HG02571 (cell line): ENCODE data around the gene GCH1.
A peak's percentile ranks its signal among the peaks of the same experiment; 100 is the strongest.
"Not testable (repeated sequence)": the region's sequence is repeated elsewhere in the genome, so short reads cannot be mapped to it uniquely, and the experiment has no call there.

Experiments
- ATAC-seq: cut with Tn5 transposase; IDR thresholded peaks from one replicate; pipeline ENCODE4 v1.9.1; 2021; ENCODE audit warnings: mild to moderate bottlenecking, moderate library complexity; ENCODE audit not compliant: unreplicated experiment

The GCH1 gene, protein sequence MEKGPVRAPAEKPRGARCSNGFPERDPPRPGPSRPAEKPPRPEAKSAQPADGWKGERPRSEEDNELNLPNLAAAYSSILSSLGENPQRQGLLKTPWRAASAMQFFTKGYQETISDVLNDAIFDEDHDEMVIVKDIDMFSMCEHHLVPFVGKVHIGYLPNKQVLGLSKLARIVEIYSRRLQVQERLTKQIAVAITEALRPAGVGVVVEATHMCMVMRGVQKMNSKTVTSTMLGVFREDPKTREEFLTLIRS

DNA sequence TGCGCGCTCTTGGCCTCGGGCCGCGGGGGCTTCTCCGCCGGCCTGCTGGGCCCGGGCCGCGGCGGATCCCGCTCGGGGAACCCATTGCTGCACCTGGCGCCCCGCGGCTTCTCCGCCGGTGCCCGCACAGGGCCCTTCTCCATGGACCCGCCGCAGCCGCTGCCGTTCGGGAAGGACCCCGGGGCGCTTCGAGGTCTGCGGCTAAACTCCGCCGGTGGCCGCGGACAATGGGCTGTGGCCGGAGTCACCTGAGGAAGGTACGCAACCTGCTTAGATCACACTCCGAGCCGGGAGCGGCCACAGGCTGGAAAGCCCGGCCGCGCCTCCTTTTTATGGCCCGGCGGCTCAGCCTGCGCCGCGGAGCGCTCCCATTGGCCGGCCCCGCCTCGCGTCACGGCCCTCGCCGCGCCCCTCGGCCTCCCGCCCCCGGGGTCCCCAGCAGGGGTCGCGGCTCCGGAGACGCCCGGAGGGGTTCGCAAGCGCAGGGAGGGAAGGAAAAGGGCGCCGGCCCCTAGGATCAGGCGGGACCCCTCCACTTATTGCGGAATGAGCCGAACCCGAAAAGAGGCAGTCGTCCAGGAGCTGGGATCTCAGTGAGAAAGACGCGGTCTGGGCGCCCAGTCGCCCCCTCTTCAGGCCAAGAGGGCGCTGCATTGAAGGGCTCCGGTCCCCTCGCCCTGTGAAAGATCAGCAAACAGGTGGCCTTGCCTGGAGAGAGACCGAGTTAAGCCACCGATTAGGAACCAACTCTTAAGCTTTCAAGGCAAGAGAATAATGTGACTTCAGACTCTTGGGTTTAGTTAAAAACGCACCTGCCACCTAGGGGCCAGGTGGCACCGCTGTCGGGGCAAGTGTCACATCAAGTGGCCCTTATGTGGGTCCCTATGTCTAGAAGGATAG is at the start of gene GCH1:
TSS of gene GCH1 (minus strand) at position 306 of the 900 bp plus-strand sequence. CDS start at position 143, 163 bp downstream.
- peak; percentile 83 for ATAC-seq

DNA sequence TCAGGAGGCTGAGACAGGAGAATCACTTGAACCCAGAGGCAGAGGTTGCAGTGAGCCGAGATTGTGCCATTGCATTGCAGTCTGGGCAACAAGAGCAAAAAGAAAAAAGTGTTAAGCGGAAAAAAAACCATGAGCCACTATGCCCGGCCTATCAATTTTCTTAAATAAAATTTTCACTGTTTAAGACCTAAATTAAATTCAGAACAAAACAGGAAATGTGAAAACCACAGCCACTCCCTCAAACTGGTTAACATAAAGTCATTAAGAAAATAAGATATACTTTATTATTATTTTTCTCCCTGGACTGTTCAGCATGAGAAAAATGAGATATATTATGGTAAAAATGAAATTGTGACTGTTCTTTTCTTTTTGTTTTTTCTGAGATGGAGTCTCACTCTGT is 44.6 kb upstream of the GCH1 start:
- ATAC-seq: no peak

DNA sequence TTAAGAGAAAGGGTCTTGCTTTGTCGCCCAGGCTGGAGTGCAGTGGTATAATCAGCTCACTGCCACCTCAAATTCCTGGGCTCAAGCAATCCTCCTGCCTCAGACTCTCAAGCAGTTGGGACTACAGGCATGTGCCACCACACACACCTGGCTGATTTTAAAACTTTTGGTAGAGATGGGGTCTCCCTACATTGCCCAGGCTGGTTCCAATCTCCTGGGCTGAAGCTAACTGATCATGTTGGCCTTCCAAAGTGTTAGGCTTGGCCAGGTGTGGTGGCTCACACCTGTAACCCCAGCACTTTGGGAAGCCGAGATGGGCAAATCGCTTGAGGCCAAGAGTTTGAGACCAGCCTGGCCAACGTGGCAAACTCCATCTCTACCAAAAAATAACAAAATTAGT is 43.9 kb upstream of the GCH1 start:
- no peak for ATAC-seq

DNA sequence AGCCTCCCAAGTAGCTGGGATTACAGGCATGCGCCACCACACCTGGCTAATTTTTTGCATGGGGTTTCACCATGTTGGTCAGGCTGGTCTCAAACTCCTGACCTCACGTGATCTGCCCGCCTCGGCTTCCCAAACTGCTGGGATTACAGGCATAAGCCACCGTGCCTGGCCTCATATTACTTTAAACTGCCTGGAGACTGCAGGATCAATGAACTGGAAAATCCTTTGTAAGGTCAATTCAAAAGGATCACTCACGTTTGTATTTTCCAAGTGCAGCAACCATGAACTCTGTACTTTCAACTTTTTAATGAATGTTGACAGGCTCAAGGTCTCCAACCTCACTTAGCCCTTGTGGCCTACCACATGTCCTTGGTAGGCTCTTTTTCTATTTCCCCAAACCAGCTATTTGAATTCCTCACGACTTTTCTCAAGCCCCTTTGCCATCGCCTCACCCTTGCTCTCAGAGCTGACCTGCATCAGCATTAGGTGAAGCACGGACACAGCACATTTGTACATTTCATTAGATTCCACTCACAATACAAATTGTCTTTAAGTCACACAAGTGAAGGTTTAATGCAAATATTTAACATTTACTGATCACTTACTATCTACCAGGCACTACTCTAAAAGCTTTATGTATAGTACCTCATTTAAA is 42.2 kb upstream of the GCH1 start:
- ATAC-seq: no peak

DNA sequence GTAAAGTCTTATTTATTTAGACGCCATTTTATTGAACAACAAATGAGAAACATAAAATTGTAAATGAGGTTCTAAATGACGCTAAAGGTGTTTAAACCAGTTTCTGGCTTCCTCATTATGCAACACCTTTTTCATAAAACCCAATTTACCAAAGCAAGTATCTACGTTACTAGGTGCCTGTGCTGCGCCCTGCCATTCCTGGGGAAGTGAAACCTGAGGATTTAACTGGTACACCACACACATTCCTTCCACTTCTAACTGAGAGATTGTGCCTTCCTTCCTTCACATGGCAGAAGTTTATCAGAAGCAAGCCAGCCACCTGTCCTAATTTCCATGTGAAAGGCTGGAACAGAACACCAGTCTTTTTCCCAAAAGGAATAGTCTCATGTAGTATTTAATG is 40.3 kb upstream of the GCH1 start:
- no peak for ATAC-seq

DNA sequence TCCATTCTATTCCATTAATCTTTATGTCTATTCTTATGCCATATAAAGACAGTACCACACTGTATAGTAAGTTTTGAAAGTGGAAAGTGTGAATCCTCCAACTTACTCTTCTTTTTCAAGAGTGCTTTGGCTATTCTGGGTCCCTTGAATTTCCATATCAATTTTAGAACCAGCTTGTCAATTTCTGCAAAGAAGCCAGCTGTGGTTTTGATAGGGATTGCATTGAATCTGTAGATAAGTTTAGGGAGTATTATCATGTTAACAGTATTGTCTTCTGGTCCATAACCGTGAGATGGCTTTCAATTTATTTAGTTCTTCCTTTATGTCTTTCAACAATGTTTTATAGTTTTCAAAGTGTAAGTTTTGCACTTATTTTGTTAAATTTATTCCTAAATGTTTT is 34.2 kb upstream of the GCH1 start:
- ATAC-seq: no peak

DNA sequence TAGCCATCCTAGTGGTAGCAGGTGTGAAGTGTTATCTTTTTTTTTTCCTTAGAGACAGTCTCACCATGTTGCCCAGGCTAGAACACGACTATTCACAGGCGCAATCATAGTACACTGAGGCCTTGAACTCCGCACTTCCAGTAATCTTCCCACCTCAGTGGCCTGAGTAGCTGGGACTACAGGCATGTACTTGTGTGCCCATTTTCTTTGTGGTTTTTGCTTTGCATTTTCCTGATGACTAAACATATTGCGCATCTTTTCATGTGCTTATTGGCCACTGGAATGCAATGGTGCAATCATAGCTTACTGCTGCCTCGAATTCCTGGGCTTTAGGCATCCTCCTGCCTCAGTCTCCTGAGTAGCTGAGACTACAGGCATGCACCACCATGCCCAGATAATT is 33.3 kb upstream of the GCH1 start:
- ATAC-seq: no peak

DNA sequence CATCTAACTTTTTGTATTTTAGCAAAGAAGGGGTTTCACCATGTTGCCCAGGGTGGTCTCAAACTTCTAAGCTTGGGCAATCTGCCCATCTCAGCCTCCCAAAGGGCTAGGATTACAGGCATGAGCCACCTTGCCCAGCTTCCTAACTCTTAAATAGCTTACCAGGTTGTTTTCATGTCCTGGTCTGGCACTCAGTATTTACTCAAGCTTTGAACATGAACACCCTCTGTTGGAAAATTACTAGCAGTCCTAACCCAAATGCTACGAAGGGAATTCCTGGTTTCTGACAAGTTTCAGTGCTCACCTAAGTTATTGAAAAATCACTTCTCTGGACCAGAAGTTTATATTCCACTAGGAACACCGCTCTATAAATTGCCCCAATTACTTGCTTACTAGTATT is 32.5 kb upstream of the GCH1 start:
- ATAC-seq: no peak

DNA sequence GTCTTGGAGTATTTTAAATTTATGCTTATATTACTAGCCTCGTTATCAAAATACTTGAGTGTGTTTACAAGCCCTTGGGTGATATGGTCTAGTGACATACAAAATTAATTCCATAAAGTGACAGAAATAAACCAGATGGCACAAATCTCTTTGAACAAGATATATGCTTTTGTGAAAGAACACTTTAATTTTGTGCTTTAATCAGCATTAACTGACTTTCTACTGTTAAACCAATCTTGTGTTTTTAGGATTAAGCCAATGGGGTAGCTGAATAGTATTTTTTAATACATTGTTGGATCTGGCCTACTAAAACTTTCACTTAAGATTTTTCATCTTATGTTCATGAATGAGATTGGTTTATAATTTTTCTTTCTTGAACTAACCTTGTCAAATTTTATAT is 30.4 kb upstream of the GCH1 start:
- ATAC-seq: no peak

DNA sequence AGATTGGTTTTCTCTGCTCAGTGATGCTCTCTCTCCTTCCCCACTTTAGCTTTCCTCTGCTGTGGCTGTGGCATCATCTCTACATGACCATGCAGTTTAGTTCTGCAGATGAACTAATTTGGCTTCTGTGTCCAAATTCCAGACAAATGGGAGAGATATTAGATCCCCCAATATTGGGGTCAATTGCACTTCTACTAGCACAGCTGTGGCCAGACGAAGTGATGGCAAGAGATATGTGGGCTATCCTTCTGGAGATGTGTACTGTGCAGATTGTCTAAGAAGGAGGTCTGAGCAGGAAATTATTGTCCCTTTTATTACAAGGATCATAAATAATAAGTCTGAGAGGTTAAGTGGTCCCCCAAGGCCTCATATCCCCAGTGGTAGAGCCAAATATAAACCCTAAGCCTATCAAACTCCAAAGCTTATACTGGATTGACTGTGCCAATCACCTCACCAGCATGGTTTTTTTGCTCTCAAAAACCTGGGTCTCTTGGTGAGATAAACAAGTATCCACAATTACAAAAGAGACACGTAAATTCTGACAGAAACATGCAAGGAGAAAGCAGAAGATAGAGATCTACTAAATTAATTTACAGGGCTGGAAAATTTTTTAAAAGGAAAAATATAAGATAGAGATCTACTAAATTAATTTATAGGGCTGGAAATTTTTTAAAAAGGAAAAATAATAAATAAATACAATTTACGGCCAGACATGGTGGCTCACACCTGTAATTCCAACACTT is 29.1 kb upstream of the GCH1 start:
- ATAC-seq: no peak

DNA sequence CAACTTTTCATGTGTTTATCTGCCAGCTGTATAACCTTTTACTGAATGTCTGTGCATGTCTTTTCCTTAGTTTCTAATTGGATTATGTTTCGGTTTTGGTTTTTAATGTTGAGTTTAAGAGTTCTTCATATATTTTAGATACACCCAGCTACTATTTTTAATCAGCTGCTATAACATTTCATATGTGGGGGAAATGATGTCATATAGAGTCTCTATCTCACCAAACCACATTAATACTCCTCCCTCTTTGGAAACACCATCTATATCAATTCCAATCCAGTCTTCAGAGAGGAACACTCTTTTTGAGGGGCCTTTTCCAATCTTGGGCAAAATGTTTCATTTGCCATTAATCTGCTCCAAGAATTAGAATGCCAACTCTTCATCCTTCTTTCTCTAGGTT is 28.5 kb upstream of the GCH1 start:
- ATAC-seq: no peak

DNA sequence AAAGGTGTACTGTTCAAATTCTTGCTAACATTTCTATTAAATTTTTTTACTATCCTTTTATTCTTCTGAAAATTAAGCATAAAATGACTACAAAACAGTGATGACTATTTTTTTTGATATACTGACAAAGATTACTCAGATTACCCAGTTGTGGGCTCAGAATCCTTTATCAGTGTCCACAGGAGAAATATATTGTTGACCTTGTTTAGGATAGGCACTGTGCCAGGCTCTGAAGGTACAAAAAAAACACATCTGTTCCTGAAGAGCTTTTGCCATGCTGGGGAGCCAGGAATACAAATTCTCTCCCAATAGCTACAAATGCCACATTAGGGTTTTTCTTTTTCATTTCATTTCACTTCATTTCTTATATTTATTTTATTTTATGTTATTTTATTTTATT is 26.9 kb upstream of the GCH1 start:
- ATAC-seq: no peak

DNA sequence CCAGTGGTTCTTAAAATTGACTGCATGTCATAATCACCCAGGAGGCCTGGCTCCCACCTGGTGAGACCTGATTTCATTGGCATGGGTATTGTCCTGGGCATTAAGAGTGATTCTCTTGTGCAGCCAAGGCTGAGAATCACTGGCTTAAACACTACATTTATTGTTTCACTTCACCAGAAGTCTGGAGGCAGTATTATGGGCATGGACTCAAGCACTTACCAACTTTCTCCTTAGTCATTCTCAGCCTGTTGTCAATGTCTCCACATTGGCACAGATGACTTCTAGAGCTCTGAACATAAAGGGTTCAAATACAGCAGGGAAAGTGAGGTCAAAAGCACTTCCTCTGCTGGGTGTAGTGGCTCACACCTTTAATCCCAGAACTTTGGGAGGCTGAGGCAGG is 25.6 kb upstream of the GCH1 start:
- ATAC-seq: no peak

DNA sequence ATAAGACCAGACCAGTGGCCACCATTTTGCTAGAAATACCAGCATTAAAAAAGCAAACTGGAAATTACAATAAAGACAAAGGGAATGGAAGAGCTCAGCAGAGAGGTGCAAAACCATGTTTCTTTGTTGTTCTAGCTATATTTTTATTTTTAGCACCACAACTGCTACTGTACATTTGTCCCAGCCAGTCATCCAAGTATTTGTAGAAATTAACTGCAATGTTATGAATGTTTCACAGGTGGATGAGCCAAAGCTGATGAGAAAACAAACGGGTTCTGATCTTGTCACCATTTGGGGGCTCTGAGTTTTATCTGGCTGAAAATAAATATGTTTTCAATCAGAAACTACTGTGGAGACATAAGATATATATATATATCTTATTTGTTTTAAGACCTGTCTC is 24.9 kb upstream of the GCH1 start:
- no peak for ATAC-seq

DNA sequence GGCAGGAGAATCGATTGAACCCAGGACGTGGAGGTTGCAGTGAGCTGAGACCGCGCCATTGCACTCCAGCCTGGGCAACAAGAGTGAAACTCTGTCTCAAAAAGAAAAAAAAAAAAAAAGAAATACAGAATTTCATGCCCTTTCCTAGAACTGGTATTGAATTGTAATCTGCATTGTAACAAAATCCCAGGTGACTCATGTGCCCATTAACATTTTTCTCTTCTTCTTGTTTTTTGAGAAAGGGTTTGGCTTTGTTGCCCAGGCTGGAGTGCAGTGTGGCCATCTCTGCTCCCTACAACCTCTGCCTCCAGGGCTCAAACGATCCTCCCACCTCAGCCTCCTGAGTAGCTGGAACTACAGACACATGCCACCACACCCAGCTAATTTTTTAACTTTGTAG is 23.9 kb upstream of the GCH1 start:
- not testable (repeated sequence) for ATAC-seq

DNA sequence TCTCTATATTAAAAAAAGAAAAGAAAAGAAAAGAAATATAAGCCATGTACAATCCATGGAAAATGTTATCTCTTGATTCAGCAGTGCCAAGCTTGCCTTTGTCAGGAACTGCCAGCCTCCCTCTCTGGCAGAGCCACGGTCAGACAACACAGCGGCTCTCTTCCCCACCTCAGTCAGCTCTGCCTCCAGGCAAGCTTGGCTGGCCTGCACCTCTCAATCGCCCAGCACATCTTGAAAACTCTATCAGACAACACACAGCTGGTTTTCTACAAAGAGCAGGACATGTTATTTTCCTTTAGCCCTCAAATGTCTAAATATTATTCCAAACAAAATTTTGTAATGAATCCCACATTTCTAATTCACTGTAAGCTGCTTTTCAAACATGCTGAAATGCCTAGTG is 20.0 kb upstream of the GCH1 start:
- ATAC-seq: no peak

DNA sequence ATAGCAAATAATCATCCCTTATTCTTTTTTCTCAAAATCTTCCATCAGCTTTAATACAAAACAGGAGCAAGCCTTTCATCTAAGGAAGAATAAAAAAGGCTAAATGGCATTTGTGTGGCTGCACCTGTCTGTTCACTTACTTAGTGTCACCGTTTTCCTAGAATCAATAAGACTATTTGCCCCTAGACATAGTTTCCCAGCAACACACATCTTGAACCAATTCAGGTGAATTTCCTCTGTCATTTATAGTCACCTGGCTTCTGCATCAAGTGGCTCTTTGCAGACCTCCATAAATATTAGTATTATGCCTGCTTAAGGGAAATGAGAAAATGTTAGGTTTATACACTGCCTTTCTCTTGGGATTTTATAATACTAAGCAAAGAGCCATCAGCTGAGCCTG is 17.4 kb upstream of the GCH1 start:
- ATAC-seq: no peak

DNA sequence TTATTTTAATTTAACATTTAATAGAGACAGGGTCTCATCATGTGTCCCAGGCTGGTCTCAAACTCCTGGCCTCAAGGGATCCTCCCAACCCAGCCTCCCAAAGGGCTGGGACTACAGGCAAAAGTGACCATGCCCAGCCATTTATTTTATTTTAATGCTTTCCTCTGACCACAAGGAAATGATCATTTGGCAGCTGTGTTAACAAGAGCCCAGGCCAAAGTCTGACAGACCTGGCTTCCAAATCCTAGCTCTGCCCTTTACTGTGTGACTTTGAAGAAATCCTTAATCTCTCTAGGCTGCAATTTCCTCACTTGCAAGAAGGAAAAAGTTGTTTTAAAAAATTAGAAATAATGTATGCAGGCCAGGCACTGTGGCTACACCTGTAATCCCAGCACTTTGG is 16.7 kb upstream of the GCH1 start:
- no peak for ATAC-seq

DNA sequence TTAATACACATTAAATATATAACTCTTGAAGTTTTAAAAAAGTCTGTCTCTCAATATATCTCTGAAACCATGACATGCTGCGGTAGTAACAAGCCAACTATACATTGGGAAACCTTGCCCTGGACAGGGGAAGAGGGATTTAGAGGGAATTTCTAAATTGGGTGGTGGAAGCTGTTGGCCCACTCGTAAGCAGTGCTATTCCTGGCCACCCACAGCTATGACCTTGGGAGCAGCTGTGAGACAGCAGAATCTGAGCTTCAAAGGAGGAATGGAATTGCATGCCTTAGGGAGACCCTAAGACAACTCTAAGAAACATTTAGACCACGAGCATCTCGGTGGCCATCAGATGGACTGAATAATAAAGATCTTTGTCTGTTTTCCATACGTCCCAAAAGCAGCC is 15.8 kb upstream of the GCH1 start:
- no peak for ATAC-seq

DNA sequence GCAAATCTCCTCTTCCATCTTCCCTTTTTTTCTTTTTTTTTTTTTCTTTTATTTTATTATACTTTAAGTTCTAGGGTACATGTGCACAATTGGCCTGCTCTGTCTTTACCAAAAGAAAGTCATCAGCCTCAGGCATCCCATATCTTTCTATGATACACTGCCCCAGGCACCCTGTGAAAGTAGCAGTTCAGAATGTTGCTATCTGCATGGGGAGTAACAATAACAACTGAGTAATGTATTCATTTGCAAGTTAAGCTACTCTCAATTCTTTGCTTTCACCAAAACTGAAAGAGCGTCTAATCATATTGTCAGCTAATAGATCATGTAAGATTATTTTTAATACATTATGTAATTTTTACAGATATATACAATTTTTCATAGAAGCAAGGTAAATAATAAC is 13.5 kb upstream of the GCH1 start:
- no peak for ATAC-seq

DNA sequence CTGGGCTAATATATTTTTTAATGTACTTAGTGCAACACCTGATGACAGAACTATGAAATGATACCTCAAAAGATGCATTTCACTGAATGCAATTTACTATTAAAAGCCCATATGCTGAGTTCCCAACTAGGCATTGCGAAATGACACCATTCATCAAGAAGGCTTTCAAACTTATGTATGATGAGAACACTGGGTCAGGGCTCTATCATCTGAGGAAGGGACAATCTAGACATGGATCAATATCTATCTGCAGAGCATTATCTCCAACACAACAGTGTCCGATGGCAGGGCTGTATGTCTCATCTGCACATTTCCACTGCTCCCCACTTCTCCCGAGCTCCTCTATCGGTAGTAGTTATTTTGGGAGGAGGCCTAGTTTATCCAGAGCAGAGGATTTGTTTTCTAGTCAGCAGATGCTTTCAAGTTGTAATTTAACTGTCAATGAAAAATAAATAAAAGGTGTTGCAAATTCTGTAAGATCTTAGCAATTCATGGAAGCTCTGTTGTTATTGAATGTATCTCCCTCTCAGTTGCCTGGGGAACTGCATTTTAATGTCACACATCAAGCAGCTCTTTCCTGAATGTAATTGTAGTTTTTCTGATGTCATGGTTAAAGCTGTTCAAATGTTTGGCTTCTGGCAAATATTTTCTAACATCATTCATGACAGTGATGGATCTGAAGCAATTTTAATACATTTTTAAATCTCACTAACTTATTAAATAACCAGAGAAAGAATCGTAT is 7.4 kb upstream of the GCH1 start:
- no peak for ATAC-seq
